DMS53 (cell line): ENCODE data around the gene GNAQ.

ENCODE experiments used
- DNase-seq: peaks from one replicate; lab custom pipeline; 2025; lab: John Stamatoyannopoulos, UW

The GNAQ gene

DNA sequence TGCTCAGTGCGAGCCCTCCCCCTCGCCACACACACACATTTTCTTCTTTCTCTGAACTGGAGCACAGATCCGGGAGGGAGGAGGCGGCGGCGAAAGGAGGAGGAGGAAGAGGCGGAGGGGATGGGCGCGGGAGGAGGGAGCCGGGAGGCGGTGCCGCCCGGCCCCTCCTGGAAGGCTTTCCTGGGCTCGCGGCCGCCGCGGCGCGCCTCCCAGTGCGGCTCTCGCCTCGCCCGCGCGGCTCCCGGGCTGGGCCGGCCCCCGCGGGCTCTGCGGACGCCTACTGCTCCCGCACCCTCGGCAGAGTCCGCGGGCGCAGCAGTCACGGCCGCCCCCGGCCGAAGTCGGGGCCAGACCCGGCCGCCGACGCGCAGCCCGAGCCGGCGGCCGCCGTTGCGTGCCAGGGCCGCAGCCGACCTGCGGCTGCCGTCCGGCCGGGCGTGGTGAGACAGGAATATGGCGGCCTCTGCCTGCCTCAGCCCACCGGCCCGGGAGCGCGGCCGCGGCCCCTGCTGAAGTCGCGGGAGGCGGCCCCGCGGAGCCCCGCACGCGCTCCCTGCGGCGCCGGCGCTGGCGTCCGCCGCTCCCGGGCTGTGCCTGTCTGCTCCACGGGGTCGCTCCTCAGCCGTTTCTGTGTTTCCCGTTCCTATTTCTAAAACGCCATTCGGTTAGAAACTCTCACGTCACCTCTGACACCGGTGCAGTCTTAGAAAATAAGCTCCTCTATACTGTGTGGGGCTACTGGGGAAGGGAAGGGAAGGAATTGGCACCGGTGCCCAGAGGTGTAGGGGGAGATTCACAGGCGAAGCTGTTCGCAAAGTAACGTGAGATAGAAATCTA lies 500 bp upstream of the GNAQ start:
- DNase-seq: peak; percentile 95

DNA sequence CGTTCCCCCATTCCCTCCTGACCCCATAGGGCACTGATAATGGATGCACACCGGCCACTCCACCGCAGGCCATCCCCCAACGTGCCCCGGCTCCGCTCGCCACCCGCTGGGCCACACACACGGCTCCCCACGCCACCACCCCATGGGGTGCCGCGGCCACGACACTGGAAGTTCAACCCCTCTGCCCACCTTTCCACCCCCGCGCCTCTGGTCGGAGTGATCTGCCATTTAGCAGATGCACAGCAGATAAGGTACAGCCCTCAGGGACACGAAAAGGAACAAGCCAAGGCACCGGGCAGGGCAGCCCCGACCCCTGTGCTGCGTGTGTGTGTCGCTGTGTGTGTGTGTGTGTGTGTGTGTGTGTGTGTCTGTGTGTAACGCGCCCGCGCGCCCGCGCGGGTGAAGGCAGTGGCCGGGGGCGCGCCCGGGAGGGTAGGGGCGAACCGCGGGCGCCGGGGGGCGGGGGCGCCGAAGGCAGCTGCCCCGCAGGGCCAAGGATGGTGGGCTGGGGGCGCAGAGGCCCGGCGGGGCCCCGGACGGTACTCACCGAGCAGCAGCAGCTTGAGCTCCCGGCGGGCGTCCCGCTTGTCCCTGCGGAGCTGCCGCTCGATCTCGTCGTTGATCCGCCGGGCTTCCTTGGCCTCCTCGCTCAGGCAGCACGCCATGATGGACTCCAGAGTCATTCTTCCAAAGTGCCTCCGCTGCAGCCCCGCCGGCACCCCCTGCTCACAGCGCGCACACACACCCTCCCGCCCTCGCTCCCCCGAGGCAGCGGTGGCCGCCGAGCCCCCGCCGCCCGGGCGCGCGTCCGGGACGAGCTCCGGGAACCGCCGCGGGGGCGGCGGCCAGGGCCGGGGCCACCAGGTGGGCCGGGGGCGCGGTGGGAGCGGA lies 813 bp downstream of the GNAQ start:
- DNase-seq: peak; percentile 79

DNA sequence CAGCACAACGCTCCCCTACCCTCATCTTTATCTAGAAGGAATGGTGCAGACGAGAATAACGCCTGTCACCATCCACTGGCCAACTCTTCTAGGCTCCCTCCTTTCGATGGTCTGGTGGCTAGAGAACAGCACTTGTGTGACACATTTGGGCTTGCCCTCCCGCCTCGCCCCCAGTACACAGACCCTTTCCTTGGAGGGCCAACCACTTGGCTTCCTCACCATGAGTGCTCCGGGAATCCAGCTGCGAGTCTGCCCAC lies 1.4 kb downstream of the GNAQ start:
- DNase-seq: peak; percentile 57

DNA sequence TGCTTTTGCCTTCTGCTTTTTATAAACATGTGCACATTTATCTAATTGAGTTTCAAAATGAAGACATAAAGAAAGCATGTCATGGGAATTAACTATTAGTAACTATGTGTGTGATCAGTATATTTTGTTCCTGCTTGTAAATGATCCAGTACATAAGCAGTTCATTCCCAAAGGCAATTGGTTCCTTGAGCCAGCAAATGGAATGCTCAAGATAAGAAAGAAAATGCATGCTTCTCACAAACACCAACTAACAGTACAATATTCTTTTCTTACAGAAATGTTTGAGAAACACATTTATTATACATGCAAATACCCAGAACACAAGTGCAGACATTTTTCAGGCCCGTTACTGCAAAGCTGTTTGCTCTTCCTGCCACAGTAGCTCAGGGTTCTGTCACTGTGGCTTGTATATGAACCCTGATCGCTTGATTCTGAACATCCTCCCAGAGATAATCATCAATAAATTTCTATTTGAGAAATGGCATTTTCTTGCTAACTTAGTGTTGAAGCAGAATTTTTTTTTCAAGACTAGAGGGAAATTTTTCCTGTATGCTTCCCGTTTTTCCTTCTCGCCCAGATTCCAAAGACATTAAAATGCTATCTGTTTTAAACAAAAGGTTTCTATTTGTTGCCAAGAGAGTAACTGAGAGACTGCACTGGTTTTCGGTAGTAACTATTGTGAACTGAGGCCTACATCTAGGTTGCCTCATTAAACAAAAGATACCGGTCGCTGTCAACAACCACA lies 1.9 kb downstream of the GNAQ start:
- peak; percentile 37 for DNase-seq

DNA sequence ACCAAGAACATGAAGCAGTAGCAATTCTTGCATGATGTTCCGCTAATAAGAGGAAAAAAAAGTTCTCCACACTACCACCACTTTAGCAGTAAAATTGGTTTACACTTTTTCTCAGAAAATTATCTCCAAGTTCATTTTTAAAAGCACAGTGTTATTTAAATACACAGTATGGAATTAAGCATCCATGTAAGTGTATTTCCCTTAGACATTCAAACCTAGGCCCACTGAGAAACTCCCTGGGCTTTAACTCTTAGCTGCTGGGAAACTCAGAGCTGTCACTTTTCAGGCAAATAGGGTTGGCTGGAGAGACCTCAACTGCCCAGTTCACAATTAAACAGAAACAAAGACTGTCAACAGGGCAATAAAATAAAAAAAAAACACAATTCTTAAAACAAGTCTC lies 2.7 kb downstream of the GNAQ start:
- DNase-seq: no peak

DNA sequence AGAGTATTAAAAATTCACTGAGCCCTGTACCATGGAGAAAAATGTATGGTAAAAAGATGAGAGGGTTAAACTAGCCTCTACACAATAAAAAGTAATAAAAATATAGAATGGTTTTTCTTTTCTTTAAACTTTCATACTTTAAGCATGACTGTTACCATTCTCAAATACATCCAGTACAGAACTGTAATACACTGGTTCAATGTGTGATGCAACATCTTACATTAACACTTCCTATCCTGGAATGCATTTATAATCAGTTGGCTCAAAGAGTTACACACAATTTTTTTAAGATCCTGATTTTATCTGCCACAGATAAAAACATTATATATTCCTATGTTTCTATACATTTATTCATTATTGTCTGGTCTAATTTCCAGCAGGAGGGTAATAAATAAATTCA lies 4.7 kb downstream of the GNAQ start:
- DNase-seq: no peak

DNA sequence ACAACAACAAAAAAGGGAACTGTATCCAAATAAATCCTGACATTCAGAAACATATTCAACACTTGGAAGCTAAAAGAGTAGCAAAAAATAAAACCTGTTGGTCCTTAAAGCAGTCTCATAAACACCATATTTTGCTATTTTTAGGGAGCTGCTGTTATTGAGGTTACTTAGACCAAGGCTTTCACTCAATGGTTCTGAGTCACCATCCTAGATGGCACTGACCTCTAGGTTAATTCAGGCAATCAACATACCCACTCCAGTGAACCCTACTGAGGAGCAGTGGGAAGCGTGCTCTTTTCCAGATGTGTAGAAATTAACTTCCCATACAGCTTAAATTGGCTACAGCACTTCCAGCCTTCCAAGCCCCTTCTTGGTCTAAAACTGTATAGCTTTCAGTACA lies 5.2 kb downstream of the GNAQ start:
- no peak for DNase-seq

DNA sequence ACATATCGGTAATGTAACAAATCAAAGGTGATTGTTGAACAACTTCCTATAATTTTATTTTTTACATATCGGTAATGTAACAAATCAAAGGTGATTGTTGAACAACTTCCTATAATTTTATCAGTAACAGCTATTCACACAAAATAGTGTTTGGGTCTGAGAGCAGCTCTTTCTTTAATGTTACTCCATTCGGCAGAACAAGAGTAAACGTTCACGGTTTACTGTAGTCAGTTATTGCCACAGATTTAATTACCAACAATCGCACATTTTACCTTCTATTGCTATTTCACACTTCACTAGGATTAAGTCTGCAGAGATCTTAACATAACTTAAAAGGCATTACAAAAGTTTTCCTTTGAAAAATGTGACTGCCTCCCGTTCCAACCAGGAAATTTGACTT lies 6.4 kb downstream of the GNAQ start:
- no peak for DNase-seq

DNA sequence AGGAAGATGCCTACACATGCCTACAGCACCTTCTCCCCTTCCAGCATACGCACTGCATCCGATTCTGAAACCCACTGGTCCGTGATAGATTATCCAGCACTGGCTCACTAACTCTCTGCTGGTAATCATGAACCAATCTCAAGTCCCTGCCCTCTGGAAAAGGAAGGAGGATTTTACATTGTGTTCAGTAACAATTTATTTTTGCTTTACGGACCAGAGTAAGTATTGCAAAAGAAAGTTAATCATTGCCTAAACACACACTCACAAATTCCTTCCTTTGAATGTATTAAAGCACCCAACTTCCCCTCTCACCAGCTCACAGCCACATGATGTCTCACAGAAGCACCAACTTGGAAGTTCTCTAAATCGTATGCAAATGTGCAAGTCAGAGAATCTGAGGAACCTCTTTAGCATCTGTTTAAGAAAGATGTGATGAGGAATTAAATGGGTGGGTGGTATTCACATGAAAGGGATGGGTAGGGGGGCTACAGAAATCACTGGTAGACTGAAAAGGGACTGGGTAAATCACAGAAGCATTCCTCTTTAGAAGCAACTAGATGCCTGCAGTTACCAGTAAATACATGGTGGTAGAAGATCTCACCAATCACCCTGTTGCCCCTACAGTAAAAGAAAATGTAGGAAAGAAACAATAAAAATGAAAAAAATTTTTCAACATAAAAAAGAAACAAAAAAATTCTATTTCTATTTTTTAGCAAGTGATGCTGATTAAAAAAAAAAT lies 8.4 kb downstream of the GNAQ start:
- DNase-seq: no peak

DNA sequence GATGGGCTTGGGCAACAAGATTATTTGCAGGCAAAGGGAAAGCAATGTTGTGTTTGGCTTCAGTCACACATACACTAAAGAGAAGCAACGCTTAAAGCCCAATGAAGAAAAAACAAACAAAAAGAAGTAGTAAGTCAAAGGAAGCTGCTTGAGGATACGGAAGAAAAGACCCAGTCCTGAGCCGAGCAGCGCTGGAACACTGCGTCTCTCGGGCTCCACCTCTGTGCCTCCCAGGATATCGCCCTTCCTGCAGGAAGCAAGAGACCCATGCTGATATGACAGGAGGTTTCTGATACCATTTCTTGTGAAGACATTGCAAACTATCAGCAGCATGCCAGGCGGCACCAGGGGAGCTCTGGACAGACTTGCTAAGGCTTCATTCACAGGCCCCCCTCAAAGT lies 9.9 kb downstream of the GNAQ start:
- DNase-seq: no peak

DNA sequence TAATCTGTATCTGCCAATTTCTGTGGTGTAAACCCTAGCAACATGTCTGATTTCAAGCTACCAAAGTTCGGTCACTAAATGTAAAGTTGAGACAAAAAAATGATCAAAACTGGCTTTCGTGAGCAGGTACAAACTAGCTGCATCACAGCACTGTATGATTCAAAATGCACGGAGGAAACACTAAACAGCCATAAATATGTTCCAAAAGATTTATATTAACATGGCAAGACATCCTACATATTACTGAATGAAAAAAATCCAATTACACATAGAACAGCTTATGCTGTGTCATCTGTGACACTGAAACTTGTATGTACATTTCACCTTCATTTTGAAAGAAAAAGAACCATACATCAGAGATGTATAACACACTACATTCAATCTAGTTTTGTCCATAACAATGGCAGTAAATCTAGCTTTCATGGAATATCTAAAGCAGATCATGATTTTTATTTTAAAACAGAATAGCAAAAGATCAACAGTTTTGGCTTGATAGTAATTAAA lies 14.4 kb downstream of the GNAQ start:
- no peak for DNase-seq

DNA sequence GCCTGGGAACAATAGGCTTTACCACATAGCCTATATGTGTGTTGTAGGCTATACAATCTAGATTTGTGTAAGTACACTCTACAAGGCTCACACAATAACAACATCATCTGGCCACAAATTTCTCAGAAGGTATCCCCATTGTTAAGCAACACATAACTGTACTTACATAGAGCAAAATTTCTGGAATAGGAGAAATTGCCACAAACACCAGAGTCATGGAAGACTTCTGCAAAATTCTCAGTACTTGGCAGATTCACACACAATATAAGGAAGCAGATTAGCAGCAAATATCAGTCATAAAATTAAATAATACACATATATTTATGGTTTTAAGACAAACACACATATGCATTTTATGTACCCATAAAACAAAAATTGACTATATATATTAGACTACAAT lies 16.4 kb downstream of the GNAQ start:
- no peak for DNase-seq

DNA sequence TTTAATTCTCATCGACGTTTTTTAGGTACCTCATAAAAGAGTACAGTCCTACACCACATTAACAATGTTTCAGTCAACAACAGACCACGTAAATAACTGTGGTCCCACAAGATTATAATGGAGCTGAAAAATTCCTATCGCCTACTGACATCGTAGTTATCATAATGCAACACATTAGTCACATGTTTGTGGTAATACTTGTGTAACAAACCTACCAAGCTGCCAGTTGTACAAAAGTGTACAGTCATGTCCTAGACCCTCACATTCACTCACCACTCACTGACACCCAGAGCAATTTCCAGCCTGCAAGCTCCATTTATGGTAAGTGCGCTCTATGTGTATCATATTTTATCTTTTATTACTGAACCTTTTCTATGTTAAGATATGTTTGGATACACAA lies 16.8 kb downstream of the GNAQ start:
- DNase-seq: no peak

DNA sequence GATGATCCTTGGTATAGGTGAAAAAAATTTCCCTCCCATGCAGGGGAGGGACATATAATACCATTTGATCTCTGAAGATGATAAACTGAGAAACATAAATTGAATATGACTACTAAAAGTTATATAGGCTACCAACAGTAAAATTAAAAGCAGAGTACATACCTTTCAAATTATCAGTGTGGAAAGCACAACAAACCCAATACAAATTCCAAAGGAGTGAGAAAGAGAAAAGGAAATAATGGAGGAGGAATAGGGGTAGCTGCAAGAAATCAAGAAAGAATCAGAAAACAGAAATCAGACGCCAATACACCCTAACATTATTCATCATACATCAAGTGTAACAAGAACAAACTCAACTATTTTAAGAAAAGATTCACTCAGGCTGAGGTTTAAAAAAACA lies 17.7 kb downstream of the GNAQ start:
- no peak for DNase-seq

DNA sequence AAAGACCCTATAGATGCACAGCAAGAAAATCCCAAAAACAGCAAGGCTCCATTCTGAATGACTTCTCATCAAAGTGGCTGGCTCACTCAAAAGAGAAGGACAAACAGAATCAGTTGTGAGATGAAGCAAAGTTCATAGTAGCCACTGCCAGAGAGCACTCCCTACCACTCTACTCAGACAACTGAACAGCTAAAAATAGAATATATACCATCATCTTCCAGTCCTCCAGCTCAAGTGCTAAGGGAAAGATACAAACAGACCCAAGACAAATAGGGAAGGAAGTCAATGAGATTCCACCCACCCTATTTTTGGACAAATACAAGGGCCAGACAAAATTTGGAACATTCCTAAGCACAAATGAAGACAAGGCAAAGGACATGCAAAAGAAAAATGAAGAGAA lies 20.6 kb downstream of the GNAQ start:
- DNase-seq: no peak

DNA sequence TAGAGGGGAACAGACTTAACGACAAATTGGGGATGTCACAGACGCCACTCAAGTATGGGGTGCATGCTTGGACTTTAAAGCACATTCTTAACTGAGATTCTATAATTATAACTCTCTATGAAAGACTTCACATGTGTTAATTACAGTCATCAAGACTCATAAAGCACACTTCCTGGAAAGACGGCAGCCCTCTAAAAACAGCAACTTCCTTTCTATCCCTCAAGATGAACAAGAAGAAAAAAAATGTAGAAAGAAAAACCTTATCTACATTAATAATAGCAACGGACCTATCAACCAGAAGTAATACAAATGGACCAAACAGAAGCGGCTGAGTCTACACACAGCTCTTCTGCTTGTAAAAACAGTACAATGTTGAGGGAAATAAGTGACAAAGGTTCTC lies 21.2 kb downstream of the GNAQ start:
- DNase-seq: no peak

DNA sequence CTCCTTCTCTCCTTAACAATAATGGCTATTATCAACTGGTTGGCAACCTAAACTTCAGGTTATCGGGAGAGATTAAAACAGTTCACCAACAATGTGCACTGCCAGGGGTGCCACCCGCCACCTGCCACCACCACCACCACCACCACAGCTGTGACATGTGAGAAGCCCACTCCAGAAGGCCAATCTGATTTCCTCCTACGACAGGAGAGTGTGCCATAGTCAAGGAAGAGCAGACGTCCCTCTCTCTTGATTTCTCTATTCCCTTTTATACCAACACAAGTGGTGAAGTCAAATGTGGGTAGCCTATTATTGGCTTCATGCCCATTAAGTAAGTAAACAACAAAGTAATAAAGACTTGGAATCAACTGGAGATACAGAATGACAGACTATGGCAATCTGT lies 22.4 kb downstream of the GNAQ start:
- DNase-seq: no peak

DNA sequence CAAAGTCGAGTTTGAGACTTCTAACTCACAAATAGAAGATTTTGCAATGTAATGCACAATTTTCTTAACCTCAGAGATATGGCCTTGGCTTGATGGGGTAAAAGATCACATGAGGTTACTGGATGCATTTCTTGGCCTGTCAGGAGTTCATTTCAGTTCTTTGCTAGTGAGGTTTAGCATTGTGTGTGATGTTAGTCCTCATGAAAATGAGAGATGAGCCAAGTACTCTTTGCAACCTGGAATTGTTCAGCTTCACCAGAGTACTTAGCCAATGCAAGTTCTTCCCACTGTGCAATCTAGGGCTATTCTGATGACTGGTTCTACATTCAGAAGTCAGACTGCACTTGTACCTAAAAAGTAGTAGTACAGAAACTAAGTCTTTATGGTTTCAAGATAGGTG lies 24.9 kb downstream of the GNAQ start:
- no peak for DNase-seq

DNA sequence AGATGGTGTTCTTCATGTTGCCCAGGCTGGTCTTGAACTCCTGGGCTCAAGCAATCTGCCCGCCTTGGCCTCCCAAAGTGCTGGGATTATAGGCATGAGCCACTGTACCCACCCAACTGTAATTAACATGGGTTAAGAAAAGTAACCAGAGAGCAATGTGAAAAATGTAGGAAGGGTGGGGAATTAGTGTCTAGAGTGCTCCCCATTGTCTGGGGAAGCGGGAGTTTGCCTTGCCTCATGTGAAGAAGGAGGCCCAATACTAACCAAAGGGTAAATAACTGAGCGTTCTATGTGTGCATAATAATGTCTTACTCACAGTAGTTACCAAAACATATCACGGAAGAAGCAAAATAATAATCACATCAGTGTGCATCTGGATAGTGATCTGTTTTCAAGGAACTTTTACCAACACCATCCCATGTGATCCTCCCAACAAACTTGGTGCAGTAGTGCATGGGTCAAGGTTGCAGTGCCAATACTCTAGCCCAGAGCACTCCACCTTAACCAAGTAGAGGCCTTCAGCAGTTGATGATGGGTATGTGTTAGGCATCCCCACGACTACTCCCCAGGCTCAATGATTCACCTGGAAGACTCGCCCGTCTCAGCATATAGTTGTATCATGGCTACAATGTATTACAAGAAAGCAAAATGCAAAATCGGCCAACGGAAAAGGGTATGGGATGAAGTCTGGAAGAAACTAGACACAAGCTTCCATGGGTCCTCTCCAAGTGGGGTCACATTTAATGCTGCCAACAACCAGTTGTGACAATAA lies 26.2 kb downstream of the GNAQ start:
- DNase-seq: no peak

DNA sequence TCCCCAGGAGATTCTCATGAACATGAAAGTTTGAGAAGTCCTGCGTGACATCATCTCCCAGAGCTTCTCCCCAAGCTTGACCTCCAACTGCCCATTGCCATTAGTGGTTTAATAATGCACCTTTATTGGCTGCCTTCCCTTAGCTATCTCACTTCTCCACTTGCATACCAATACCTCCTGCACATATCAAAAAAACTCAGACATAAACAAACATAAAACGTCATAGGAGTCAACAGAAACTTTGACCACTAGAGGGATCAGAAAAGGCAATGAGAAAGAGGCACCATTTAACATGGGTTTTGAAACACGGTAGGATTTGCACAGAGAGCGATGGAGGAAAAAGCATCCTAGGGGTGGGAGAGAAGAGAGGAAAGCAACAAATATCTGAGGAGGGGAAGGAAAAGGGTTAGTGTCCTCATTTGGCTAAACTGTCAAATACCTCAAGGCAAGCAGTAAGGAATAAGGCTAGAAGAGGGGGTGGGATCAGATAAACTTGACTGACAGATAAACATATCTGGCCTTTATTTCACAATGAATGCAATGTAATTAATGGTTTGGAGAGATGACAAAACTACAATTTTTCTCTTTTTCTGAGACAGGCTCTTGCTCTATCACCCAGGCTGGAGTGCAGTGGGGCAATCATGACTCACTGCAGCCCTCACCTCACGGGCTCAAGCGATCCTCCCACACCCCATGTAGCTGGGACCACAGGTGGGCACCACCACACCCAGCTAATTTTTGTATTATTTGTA lies 27.0 kb downstream of the GNAQ start:
- peak; percentile 67 for DNase-seq

DNA sequence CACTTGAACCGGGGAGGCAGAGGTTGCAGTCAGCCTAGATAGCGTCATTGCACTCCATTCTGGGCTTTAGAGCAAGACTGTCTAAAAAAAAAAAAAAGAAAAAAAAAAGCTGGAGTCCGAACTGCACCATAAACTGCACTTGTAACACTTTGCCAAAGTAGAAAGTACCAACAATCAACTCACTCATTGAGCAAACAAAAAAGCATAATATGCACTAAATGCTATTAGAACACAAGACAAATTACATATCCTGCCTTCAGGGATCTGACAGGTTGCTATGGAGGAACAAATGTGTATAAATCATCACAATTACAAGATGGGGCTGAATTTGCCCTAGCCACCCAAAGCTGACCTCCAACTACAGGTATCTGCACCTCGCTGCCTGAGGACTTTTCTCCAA lies 27.9 kb downstream of the GNAQ start:
- DNase-seq: no peak
